ENCODE results near the gene AVL9.

GRCh38 chr7:32587411-32587948, 92.2 kb downstream of the AVL9 start:
- TF ChIP-seq GATA2 (IDR thresholded peaks at IDR 0.05; ENCODE audit: low read depth, low read length) (no peak), GATA3 (IDR thresholded peaks at IDR 0.05; ENCODE audit: low read depth, low read length) (no peak)

Data from SH-SY5Y (cell line).